Naive thymus-derived CD8-positive, alpha-beta T cell (primary cell): ENCODE data around the gene KAT2B. TPM values are rescaled to one million over a fixed set of nuclear protein-coding genes. Genes with fewer than 3 reads are reported as not detected.

ENCODE experiments used
- ATAC-seq, 2 donors: fragments of 150-1000 bp; cut with Tn5 transposase in 1 of 2; sonication (Bioruptor Pico), chemical (Tn5 transposase) in 1 of 2; 1 replicate in 1 of 2; 2 replicates in 1 of 2; pipeline ENCODE4 v1.10.0; 2021; ENCODE audit warnings: mild to moderate bottlenecking in 2 of 2, moderate library complexity in 2 of 2
- POLR2A ChIA-PET: fragments of 350-600 bp; sonication (Branson Sonifier 250); formaldehyde crosslinking; loops from one replicate; lab custom pipeline; 2021; ENCODE audit warnings: antibody characterized with exemption; lab: Charles Lee
- DNase-seq, 10 donors: peaks; one replicate each; pipeline versions ENCODE4 v3.0.0 to v3.0.0-alpha.2; 2020 to 2022
- H3K27ac Mint-ChIP-seq, 10 donors: one replicate each; pipeline ENCODE4 v1.8.0; 2020 to 2022; ENCODE audit warnings: mild to moderate bottlenecking in 10 of 10, mixed read lengths in 10 of 10, moderate library complexity in 4 of 10, inconsistent platforms in 1 of 10
- H3K27me3 Mint-ChIP-seq, 5 donors: one replicate each; pipeline ENCODE4 v1.8.0; 2021 to 2022; ENCODE audit warnings: mixed read lengths in 5 of 5
- H3K36me3 Mint-ChIP-seq, 3 donors: one replicate each; pipeline ENCODE4 v1.8.0; 2020 to 2022; ENCODE audit warnings: mixed read lengths in 3 of 3, mild to moderate bottlenecking in 2 of 3, inconsistent platforms in 1 of 3
- H3K4me1 Mint-ChIP-seq, 4 donors: one replicate each; pipeline ENCODE4 v1.8.0; 2021 to 2022; ENCODE audit warnings: mixed read lengths in 4 of 4
- H3K4me3 Mint-ChIP-seq, 10 donors: one replicate each; pipeline ENCODE4 v1.8.0; 2020 to 2022; ENCODE audit warnings: mild to moderate bottlenecking in 10 of 10, mixed read lengths in 10 of 10, moderate library complexity in 6 of 10, inconsistent platforms in 1 of 10
- H3K9me3 Mint-ChIP-seq, 9 donors: one replicate each; pipeline ENCODE4 v1.8.0; 2020 to 2022; ENCODE audit warnings: mixed read lengths in 9 of 9, mild to moderate bottlenecking in 3 of 9, inconsistent platforms in 1 of 9, moderate library complexity in 1 of 9
- polyA plus RNA-seq, 3 donors: library from polyadenylated mRNA; unstranded; fragments of 300-500 nt; fragmentation: Illumina TruSeq; gene quantifications; one replicate each; pipeline ENCODE4 v1.2.3, GENCODE V29; 2021
- total RNA-seq, 8 experiments: library from RNA in 2 of 8; stranded (reverse) in 2 of 8; gene quantifications; one replicate each; pipeline ENCODE4 v1.2.3 and lab custom pipeline; 2021 to 2026

The KAT2B gene
- total and polyA plus RNA-seq, 5 experiments from 2014 or later = 2.9 to 60.2 (median 5.9) TPM

DNA sequence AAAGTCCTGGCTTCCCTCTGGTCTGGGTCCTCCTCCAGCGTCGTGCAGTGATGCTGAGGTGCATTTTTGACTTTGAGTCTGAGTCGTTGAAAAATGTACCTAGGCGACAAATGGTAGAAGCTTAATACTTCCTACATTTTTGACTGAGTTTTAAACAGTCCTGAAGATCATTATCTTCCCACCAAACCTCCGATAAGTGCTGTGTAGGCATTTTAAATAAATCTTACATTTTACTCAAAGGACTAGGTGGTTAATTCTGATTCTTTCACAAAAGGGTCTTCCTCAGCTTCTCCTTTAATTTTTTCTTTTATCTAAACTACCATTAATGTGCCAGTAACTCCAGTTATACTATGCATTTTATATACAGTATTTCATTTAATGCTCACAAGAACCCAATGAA is 70.6 kb downstream of the KAT2B start:
- peaks cover 0 to 22% (median 4%) of the 10 kb centered on the region in 4 donors for H3K4me1 Mint-ChIP-seq
- H3K36me3 Mint-ChIP-seq = peaks cover 0 to 73% (median 28%) of the 10 kb centered on the region in 3 donors
- DNase-seq (no peak), ATAC-seq (no peak)
- POLR2A ChIA-PET = no interaction called here
- H3K9me3 Mint-ChIP-seq = no peaks in the 10 kb centered on the region
- no peaks in the 10 kb centered on the region for H3K27me3 Mint-ChIP-seq
- no peak overlapping the region for H3K4me3 Mint-ChIP-seq
- H3K27ac Mint-ChIP-seq = no peak overlapping the region

DNA sequence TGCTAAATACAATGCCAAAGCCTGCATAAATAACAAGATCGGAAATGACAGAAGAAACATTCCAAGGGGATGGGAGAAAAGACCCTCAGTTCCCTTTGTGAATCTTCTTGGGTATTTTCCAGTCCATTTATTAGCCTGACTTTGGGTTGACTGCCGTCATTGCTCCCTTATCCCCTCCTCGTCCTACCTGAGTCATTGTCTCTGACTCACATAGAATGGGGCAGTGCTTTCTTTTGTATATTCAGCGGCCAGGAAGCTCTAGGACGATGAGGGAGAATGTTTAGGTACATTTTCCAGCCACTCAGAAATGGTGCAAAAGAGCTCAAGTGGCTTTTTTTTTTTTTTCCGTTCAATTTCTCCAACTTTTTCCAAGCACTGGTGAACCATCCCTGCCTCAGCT is 71.6 kb downstream of the KAT2B start:
- peaks cover 9 to 79% (median 35%) of the 10 kb centered on the region in 3 donors for H3K36me3 Mint-ChIP-seq
- POLR2A ChIA-PET = no interaction called here
- no peaks in the 10 kb centered on the region for H3K27me3 Mint-ChIP-seq
- ATAC-seq (no peak), DNase-seq (no peak)
- no peak overlapping the region for H3K4me3 Mint-ChIP-seq
- H3K27ac Mint-ChIP-seq = no peak overlapping the region
- H3K9me3 Mint-ChIP-seq = no peaks in the 10 kb centered on the region
- peaks cover 0 to 14% (median 3%) of the 10 kb centered on the region in 4 donors for H3K4me1 Mint-ChIP-seq

DNA sequence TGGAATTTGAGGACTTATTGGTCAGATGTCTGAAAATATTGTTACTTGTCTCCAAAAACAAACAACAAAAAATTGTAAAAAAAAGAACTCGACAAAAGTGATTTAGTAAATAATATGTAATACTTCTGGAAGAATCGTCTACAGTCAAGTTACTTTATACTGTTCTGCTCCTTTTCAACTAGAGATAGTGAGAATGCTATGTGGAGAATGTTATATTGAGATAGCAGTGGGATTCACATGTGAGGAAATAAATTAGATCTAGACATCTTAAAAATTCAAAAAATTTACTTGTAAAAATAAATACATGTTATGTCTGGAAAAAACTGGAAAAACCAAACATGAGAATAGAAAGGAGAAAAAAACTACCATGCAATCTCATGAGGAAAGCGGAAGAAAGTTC is 80.8 kb downstream of the KAT2B start:
- DNase-seq (no peak), ATAC-seq (no peak)
- Mint-ChIP-seq H3K36me3 (peaks cover 27 to 87% (median 62%) of the 10 kb centered on the region in 3 donors), H3K4me1 (peaks cover 0 to 8% (median 0%) of the 10 kb centered on the region in 4 donors), H3K27ac (no peak overlapping the region), H3K27me3 (no peaks in the 10 kb centered on the region), H3K4me3 (no peak overlapping the region), H3K9me3 (no peaks in the 10 kb centered on the region)
- POLR2A ChIA-PET = no interaction called here

DNA sequence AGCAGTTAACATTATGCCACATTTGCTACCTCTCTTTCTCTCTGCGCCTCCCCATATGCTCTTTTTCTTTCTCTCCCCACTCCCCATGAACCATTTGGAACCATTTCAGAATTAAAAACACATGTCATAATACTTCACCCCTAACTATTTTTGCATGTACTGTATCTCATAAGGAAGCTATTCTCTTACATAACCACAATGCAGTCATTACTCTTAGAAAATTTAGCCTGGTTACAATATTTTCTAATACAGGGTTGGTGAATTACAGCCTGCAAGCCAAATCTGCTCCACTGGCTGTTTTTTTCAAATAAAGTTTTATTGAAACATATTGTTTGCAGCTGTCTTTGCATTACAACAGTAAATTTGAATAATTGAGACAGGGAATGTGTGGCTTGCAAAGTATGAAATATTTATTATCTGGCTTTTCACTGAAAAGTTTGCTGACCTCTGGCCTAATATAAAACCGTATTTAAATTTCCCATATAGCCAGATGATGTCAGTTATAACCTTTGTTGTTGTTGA is 82.9 kb downstream of the KAT2B start:
- Mint-ChIP-seq H3K27ac (peak overlapping the region in 2 of 10 donors; percentile 20 to 79), H3K36me3 (peaks cover 25 to 91% (median 58%) of the 10 kb centered on the region in 3 donors), H3K9me3 (no peaks in the 10 kb centered on the region), H3K27me3 (no peaks in the 10 kb centered on the region), H3K4me1 (peaks cover 0 to 22% (median 1%) of the 10 kb centered on the region in 4 donors), H3K4me3 (no peak overlapping the region)
- DNase-seq = no peak
- ATAC-seq = no peak
- POLR2A ChIA-PET = no interaction called here

DNA sequence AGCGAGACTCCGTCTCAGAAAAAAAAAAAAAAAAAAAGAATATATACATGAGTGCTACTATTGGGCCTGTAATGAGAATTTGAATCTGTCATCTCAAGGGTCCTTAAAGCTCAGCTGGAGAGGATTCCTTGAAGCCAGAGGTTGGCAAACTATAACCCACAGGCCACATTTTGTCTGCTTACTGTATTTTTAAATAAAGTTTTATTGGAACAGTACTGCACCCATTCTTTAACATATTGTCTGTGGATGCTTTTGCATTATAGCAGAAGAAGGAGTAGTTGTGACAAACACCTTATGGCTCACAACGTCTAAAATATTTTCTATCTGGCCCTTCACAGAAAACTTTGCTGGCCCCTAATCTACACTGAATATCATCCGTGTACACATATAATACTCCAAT is 85.0 kb downstream of the KAT2B start:
- Mint-ChIP-seq H3K27me3 (no peaks in the 10 kb centered on the region), H3K4me1 (peaks cover 0 to 22% (median 1%) of the 10 kb centered on the region in 4 donors), H3K36me3 (peaks cover 25 to 85% (median 51%) of the 10 kb centered on the region in 3 donors), H3K4me3 (no peak overlapping the region), H3K27ac (peak overlapping the region in 2 of 10 donors; percentile 78 to 86), H3K9me3 (no peaks in the 10 kb centered on the region)
- ATAC-seq (no peak), DNase-seq (no peak)
- POLR2A ChIA-PET = no interaction called here

DNA sequence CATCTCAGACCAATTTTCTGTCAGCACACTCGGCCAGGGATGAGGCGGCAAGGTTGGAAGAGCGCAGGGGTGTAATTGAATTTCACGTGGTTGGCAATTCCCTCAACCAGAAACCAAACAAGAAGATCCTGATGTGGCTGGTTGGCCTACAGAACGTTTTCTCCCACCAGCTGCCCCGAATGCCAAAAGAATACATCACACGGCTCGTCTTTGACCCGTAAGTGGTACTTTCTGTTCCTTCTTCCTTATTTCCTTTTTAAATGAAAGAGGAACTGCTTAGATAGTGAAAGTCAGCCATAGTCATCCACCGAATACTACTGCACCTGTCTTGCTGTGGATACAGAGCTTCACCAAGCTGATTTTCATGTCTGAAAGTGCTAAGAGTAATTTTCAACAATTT is 85.7 kb downstream of the KAT2B start:
- POLR2A ChIA-PET = interaction anchor here (0.7 kb wide), 1 partner anchor 45 kb away, joined by 3 read pairs; no protein-coding TSS in a partner anchor
- peak in 1 of 2 donors; percentile 54 for ATAC-seq
- peak overlapping the region in 5 of 10 donors; percentile 26 to 86 (median 66) for H3K27ac Mint-ChIP-seq
- peak overlapping the region in 1 of 10 donors; percentile 41 for H3K4me3 Mint-ChIP-seq
- DNase-seq = peak in 1 of 10 donors; percentile 4
- peaks cover 25 to 85% (median 50%) of the 10 kb centered on the region in 3 donors for H3K36me3 Mint-ChIP-seq
- H3K9me3 Mint-ChIP-seq = no peaks in the 10 kb centered on the region
- H3K4me1 Mint-ChIP-seq = peaks cover 0 to 22% (median 2%) of the 10 kb centered on the region in 4 donors
- no peaks in the 10 kb centered on the region for H3K27me3 Mint-ChIP-seq

DNA sequence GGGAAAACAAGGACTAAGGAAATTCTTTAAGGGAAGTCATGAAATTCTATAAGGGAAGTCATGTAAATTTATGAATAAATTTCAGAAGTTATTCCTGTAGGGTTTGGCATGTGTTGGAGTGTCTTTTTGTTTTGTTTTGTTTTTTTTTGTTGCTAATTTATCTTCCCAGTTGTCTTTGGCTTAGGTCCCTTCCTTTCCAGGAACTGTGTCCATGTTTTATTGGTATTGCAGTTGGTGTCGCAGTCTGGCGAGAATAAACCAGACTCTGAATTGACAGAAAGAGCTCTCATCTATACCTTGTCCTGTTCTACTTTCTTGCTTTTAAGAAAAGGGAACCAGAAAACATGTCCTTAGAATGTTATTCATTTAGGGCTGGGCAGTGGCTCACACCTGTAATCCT is 88.1 kb downstream of the KAT2B start:
- POLR2A ChIA-PET = no interaction called here
- no peaks in the 10 kb centered on the region for H3K9me3 Mint-ChIP-seq
- H3K36me3 Mint-ChIP-seq = peaks cover 14 to 72% (median 32%) of the 10 kb centered on the region in 3 donors
- H3K27ac Mint-ChIP-seq = peak overlapping the region in 3 of 10 donors; percentile 29 to 66 (median 65)
- H3K4me1 Mint-ChIP-seq = peaks cover 0 to 22% (median 2%) of the 10 kb centered on the region in 4 donors
- no peak overlapping the region for H3K4me3 Mint-ChIP-seq
- ATAC-seq (no peak), DNase-seq (no peak)
- H3K27me3 Mint-ChIP-seq = no peaks in the 10 kb centered on the region

DNA sequence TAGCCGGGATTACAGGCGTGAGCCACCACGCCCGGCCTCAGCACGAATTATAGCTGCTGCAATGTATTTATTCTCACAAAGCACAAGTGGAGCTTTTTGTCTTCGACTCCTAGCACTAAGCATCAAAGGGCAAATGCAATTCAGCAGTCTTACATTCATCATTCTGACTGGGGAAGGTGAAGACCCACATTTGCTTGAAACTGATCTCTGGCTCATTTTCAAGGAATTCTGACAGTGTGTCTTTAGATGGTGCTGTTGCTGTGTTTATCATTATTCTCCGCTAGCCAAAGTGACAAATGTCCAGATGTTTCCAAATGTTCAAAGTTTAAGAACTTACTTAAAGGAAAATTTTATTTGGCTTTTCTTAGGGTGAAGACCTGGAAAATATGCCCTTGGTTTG is 89.9 kb downstream of the KAT2B start:
- H3K27ac Mint-ChIP-seq = peak overlapping the region in 1 of 10 donors; percentile 16
- no peak for ATAC-seq
- no peaks in the 10 kb centered on the region for H3K9me3 Mint-ChIP-seq
- H3K4me3 Mint-ChIP-seq = no peak overlapping the region
- POLR2A ChIA-PET = no interaction called here
- DNase-seq = no peak
- H3K4me1 Mint-ChIP-seq = peaks cover 0 to 22% (median 2%) of the 10 kb centered on the region in 4 donors
- no peaks in the 10 kb centered on the region for H3K27me3 Mint-ChIP-seq
- peaks cover 14 to 65% (median 22%) of the 10 kb centered on the region in 3 donors for H3K36me3 Mint-ChIP-seq

DNA sequence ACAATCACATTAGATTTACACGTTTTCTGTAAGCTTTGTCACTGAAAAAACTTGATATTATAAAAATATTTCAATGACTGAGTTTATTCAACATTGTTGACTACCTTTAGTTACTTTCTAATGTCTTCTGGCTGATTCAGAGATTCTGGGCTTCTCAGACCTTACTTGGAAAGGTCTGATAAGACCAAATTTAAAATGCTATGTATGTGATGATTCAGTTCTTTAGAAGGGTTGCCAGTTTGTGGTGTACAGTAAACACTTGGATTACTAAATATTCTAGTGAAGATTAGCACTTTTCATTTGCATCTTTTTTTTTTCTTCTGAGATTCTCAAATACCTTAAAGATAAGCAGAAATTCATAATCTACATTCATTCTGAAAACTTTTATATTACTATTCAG is 96.0 kb downstream of the KAT2B start:
- no peak overlapping the region for H3K4me3 Mint-ChIP-seq
- DNase-seq (no peak), ATAC-seq (no peak)
- no peaks in the 10 kb centered on the region for H3K27me3 Mint-ChIP-seq
- POLR2A ChIA-PET = no interaction called here
- no peaks in the 10 kb centered on the region for H3K9me3 Mint-ChIP-seq
- peak overlapping the region in 2 of 10 donors; percentile 43 for H3K27ac Mint-ChIP-seq
- H3K4me1 Mint-ChIP-seq = peaks cover 0 to 4% (median under 1%) of the 10 kb centered on the region in 4 donors
- H3K36me3 Mint-ChIP-seq = peaks cover 15 to 64% (median 19%) of the 10 kb centered on the region in 3 donors

DNA sequence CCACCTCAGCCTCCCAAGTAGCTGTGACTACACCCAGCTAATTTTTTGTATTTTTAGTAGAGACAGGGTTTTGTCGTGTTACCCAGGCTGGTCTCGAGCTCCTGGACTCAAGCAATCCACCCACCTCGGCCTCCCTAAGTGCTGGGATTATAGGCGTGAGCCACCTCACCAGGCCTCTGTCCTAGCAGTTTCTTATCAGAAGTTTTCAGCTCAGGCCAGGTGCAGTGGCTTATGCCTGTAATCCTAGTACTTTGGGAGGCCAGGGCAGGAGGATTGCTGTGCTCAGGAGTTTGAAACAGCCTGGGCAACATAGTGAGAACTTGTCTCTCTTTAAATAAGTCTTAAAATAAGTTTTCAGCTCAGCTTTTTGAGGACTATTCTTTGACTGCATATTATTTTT is 97.4 kb downstream of the KAT2B start:
- Mint-ChIP-seq H3K27ac (peak overlapping the region in 2 of 10 donors; percentile 5 to 11), H3K27me3 (no peaks in the 10 kb centered on the region), H3K36me3 (peaks cover 21 to 74% (median 32%) of the 10 kb centered on the region in 3 donors), H3K4me3 (no peak overlapping the region), H3K4me1 (peaks cover 0 to 4% (median under 1%) of the 10 kb centered on the region in 4 donors), H3K9me3 (peaks cover 0 to 4% (median 0%) of the 10 kb centered on the region in 9 donors)
- DNase-seq (no peak), ATAC-seq (no peak)
- POLR2A ChIA-PET = no interaction called here

DNA sequence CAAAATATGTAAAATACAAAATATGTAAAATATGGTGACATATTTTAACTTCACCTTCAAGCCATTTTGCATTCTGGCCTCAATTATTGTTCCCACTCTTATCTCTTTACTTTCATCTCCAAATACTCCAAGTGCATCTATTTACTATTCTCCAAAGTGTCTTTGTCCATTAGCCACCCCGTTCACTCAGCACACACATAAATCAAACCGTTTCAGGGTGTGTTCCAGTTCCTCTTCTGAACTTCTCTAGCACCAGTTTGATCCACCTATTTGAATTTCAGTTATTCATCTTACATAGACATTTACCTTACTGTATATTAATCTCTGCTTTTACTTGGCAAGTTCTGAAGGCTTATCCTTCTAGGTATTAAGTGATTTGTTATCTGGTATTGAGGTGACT is 100.6 kb downstream of the KAT2B start:
- no peak for DNase-seq
- Mint-ChIP-seq H3K36me3 (peaks cover 21 to 78% (median 48%) of the 10 kb centered on the region in 3 donors), H3K27me3 (no peaks in the 10 kb centered on the region), H3K4me1 (peaks cover 0 to 4% (median under 1%) of the 10 kb centered on the region in 4 donors), H3K9me3 (peaks cover 0 to 7% (median 0%) of the 10 kb centered on the region in 9 donors), H3K4me3 (no peak overlapping the region), H3K27ac (peak overlapping the region in 1 of 10 donors; percentile 74)
- ATAC-seq = no peak
- POLR2A ChIA-PET = no interaction called here

DNA sequence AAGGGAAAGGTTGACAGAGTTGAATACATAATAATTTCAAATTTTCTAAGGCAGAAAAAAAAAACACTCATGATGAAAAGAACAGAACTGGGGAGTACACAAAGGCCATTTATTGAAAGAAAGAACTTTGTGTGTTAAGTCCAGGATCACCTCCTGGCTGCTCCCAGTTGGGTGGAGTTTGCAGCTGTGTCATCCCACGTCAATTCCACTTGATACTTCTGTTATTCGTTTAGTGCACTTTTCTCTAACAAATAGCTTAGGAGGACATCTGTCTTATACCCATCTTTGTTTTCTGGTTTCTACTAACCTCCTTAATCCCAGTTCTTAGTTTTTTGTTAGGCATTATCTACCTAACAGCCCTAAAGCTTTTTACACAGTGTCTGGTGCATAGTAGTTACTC is 101.1 kb downstream of the KAT2B start:
- peaks cover 0 to 4% (median under 1%) of the 10 kb centered on the region in 4 donors for H3K4me1 Mint-ChIP-seq
- ATAC-seq (no peak), DNase-seq (no peak)
- H3K4me3 Mint-ChIP-seq = no peak overlapping the region
- H3K36me3 Mint-ChIP-seq = peaks cover 21 to 78% (median 48%) of the 10 kb centered on the region in 3 donors
- no peak overlapping the region for H3K27ac Mint-ChIP-seq
- peaks cover 0 to 7% (median 0%) of the 10 kb centered on the region in 9 donors for H3K9me3 Mint-ChIP-seq
- H3K27me3 Mint-ChIP-seq = no peaks in the 10 kb centered on the region
- POLR2A ChIA-PET = no interaction called here

DNA sequence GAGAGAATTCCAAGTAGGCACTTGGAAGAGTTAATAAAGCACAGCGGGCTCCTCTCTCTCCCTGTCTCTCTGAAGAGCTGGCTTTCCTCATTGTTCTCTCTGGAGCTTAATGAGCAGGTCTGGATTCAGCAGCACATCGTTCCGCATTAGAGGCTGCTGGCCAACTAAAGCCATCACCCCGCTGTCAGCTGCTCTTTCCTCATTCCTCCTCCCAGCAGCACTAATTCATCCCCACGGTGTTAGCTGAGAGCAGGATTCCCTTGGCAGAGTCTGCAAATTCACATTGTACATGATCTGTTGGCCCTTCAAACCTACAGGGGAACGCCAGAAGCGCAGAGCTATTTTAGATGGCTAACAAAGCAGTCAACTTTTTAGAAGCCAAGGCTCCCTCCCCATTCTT is 101.6 kb downstream of the KAT2B start:
- POLR2A ChIA-PET = no interaction called here
- peaks cover 0 to 7% (median 0%) of the 10 kb centered on the region in 9 donors for H3K9me3 Mint-ChIP-seq
- DNase-seq (no peak), ATAC-seq (no peak)
- H3K27ac Mint-ChIP-seq = peak overlapping the region in 2 of 10 donors; percentile 7 to 15
- no peaks in the 10 kb centered on the region for H3K27me3 Mint-ChIP-seq
- H3K4me3 Mint-ChIP-seq = no peak overlapping the region
- peaks cover 0 to 4% (median 0%) of the 10 kb centered on the region in 4 donors for H3K4me1 Mint-ChIP-seq
- H3K36me3 Mint-ChIP-seq = peaks cover 18 to 78% (median 48%) of the 10 kb centered on the region in 3 donors
